ENCODE results near the gene DTNA.
"Not testable (repeated sequence)": the region's sequence is repeated elsewhere in the genome, so short reads cannot be mapped to it uniquely, and the experiment has no call there.

DTNA gene

GRCh38 chr18:34911081-34911480, 201.0 kb downstream of the DTNA start:
- DNase-seq = no peak

- DNase-seq = no peak
These were observed 201.7 kb downstream of the DTNA start for GRCh38 chr18:34911661-34912384.

- no peak for DNase-seq
These were observed 204.0 kb downstream of the DTNA start for GRCh38 chr18:34913837-34914661.

- DNase-seq = no peak
These were observed 204.9 kb downstream of the DTNA start for GRCh38 chr18:34915046-34915445.

GRCh38 chr18:34916539-34916938, 206.4 kb downstream of the DTNA start:
- DNase-seq = not testable (repeated sequence)

GRCh38 chr18:34918856-34919255, 208.8 kb downstream of the DTNA start:
- DNase-seq = no peak

- DNase-seq = no peak
These were observed 211.1 kb downstream of the DTNA start for GRCh38 chr18:34921226-34921625.

GRCh38 chr18:34921811-34922385, 211.8 kb downstream of the DTNA start:
- DNase-seq = no peak

- not testable (repeated sequence) for DNase-seq
These were observed 212.5 kb downstream of the DTNA start for GRCh38 chr18:34922594-34922993.

- DNase-seq = no peak
These were observed 213.8 kb downstream of the DTNA start for GRCh38 chr18:34923911-34924310.

GRCh38 chr18:34926683-34927082, 216.6 kb downstream of the DTNA start:
- no peak for DNase-seq

GRCh38 chr18:34928088-34928753, 218.1 kb downstream of the DTNA start:
- no peak for DNase-seq

- no peak for DNase-seq
These were observed 218.7 kb downstream of the DTNA start for GRCh38 chr18:34928754-34929335.

- DNase-seq = no peak
These were observed 219.3 kb downstream of the DTNA start for GRCh38 chr18:34929336-34929780.

GRCh38 chr18:34932363-34932762, 222.3 kb downstream of the DTNA start:
- DNase-seq = no peak

GRCh38 chr18:34932792-34933466, 222.8 kb downstream of the DTNA start:
- DNase-seq = no peak

GRCh38 chr18:34933909-34934661, 224.0 kb downstream of the DTNA start:
- DNase-seq = no peak

- DNase-seq = no peak
These were observed 226.7 kb downstream of the DTNA start for GRCh38 chr18:34936772-34937171.

- DNase-seq = no peak
These were observed 228.0 kb downstream of the DTNA start for GRCh38 chr18:34938090-34938489.

Measured in NCI-H2227 treated with DMSO at 0.1 percent for 48 hours (cell line).